Measurements from ENCODE around the gene TLCD3A.
"Not testable (repeated sequence)": the region's sequence is repeated elsewhere in the genome, so short reads cannot be mapped to it uniquely, and the experiment has no call there.

Gene TLCD3A

DNA sequence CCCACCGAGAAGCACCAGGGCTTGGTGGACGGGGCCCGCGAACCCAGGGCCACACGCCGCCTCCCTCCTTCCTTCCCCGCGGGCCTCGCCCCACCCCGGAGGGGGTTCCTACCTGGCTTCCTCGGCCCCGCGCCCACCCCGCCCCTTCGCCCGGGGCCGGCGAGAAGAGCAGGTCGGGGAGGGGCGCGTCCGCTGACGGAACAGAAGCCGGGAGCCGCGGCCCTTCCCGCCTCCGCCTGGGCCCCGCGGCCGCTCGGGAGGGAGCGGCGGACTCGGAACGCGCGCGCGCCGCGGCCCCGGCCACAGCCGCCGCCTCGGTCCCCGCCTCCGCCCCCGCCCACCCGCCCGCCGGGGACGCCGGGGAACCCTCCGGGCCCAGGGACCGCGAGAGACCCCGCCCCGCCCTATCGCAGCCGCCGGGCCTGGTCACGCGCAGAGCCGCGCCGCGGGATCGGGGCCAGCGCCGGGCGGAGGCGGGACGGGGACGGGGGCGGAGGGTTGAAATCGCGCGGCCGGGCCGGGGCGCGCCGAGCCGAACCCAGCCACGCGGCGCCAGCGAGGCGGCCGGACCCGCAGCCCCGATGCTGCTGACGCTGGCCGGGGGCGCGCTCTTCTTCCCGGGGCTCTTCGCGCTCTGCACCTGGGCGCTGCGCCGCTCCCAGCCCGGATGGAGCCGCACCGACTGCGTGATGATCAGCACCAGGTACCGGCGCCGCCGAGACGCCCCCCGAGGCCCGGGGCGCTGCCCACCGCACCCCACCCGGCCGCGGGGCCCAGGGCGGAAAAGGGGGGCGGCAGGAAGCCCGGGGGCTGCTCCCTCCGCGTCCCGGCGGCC is at the start of gene TLCD3A:
TLCD3A (plus strand) TSS at position 530 of the 835 bp plus-strand sequence; CDS start at position 582, 52 bp downstream.
- no peak for FAIRE-seq

DNA sequence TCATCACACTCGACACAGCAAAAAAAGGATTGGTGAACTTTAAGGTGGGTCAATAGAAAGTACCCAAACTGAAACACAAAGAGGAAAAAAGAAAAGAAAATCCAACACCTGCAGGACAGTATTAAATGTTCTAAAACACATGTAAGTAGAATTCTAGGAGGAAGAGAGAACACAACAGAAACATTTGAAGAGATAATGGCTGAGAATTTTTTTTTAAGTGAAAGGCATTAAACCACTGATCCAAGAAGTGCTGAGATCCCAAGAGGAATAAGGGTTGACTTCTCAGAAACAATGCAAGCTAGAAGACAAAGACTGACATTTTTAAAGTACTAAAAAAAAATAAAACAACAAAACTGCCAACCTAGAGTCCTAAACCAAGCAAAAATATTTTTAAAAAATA is 49.4 kb upstream of the TLCD3A start:
- FAIRE-seq = no peak

DNA sequence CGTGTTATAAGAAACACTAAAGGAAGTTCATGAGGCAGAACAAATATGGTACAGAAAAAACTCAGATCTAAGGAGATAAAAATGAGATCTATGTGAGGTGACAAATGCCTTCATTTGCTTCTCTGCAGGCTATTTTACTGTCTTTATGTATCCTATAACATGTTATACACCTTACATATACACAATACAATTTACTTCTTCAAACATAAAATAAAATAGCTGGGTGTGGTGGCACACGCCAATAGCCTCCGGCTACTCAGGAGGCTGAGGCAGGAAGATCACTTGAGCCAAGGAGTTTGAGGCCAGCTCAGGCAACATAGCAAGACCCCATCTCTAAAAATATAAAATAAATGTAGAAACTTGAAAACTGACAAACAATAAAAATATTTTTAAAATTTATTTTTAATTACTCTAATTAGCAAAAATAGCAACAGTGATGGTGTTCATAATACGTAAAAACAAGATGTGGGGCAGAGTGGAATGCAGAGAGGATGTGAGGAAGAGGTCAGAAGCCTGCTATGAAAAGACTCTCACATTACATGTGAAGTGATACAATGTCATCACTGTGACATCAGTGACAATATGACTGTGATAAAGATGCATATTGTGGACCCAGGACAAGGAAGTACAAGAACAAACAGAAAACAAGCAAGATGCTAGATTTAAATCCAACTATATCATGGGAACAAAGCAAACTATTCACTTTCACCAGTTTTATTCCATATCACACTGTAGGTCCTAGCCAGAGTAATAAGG is 48.7 kb upstream of the TLCD3A start:
- no peak for FAIRE-seq

DNA sequence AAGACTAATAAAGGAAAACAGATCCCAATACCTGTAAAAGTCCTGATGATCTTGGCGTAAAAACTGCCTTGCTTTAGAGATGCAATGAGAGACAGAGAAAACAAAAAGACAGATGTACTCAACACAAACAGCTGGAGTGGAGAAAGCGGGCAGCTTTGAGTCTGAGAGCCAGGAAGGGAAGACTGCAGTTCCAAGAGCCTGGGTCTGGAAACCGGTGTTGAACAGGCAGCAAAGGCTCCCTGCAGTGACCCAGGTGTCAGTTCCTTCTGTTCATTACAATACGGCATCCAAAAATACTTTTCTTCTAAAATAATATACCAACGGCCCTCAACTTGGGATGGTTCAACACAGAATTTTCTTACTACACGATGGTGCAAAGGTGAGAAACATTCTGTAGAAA is 47.4 kb upstream of the TLCD3A start:
- no peak for FAIRE-seq

DNA sequence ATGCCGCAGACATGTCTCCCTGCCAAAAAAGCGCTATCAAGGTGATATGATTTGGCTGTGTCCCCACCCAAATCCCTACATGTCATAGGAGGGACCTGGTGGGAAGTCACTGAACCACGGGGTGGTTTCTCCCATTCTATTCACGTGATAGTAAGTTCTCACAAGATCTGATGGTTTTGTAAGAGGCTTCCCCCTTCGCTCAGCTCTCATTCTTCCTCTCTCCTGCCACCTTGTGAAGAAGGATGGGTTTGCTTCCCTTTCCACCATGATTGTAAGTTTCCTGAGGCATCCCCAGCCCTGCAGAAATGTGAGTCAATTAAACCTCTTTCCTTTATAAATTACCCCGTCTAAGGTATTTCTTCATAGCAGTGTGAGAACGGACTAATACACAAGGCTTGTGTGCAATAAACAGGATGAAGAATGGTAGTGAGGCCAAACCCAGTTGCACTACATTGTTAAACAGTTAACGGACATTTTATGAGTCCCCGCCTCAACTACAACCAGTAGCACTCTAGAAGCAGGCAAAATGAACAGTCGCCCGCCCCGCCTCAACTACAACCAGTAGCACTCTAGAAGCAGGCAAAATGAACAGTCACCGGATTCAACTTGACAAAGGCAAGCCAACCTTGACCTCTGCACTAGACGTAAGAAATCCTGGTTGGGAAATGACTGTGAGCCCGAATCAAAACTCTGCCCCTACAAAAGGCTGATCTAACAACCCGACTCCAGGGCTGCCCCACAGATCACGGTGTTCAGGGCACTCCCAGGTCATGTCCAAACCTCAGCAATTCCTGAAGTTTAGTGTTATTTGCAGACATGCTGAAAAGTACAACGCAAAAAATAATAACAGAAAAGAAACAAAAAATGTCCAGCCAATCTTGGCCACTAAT is 44.1 kb upstream of the TLCD3A start:
- no peak for FAIRE-seq

DNA sequence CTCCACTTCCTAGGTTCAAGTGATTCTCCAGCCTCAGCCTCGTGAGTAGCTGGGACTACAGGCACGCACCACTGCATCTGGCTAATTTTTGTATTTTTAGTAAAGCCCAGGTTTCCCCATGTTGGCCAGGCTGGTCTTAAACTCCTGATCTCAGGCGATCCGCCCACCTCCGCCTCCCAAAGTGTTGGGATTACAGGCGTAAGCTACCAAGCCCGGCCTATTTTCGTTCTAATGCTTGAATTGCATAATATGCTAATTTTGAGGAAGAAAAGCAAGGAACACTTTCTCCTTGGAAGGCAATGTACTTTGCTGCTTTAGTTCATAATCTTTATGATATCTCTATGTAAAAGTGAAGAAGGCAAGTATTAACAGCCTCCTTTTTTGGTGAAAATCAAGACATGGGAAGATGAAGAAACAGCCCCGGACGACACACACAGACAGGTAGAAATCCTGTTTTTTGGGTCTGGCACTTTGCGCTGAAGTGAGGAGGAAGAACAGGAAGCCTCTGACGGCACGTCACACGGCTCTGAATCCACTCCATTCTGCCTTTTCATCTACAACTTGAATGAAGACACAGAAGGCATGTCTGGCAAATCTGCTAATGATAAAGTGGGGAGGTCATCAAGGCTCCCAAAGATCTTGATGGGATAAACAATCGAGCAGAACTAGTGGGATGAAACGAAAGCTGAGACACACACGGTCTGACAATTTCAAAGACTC is 42.7 kb upstream of the TLCD3A start:
- FAIRE-seq = no peak

DNA sequence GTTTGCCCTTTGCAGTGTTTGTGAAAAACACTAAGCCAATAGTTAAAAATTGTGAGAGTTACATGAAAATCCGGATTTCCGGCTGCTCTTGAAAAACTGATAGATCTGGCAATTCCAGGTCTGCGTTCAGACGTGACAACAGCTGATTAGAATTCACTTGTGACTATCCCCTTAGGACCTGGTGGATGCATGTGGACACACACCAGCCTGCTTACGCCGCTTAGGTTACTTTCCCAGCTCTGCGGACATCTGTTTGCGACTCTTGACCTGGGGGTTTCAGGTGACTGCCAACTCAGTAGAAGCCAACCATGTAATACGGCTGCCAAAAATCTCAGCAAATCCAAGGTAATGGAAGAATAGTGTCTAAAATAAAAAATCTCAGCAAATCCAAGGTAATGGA is 42.0 kb upstream of the TLCD3A start:
- FAIRE-seq = no peak

DNA sequence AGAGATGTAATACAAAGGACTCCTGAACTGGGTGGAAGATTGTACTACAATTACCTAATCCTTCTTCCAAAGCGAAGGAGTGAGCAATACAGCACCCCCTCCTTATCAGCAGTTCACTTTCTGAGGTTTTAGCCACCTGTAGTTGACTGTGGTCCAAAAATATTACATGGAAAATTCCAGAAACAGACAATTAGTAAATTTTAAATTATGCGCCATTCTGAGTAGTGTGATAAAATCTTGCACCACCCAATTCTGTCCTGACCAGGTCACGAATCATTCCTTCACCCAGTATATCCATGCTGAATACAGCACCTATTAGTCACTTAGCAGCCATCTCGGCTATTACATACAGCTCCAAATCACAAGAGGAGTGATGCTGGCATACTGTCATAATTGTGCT is 41.0 kb upstream of the TLCD3A start:
- no peak for FAIRE-seq

DNA sequence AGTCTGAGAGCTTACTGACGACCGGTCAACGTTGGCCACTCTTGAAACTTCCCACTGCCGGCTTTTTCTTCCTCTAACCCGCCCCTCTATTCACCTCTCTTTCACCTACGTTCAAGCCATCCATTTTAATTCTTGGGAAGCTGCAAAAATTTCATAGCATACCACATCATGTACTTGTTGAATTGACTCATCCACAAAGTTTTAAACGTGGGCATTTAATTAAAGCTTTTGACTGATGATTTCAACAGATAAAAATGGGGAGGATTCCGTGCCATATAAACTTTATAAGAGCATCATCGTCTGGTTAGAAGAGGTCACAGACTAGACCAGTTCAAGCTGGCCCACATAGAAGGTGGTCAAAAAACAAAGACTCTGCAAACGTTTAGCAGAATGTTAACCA is 40.3 kb upstream of the TLCD3A start:
- FAIRE-seq = no peak

DNA sequence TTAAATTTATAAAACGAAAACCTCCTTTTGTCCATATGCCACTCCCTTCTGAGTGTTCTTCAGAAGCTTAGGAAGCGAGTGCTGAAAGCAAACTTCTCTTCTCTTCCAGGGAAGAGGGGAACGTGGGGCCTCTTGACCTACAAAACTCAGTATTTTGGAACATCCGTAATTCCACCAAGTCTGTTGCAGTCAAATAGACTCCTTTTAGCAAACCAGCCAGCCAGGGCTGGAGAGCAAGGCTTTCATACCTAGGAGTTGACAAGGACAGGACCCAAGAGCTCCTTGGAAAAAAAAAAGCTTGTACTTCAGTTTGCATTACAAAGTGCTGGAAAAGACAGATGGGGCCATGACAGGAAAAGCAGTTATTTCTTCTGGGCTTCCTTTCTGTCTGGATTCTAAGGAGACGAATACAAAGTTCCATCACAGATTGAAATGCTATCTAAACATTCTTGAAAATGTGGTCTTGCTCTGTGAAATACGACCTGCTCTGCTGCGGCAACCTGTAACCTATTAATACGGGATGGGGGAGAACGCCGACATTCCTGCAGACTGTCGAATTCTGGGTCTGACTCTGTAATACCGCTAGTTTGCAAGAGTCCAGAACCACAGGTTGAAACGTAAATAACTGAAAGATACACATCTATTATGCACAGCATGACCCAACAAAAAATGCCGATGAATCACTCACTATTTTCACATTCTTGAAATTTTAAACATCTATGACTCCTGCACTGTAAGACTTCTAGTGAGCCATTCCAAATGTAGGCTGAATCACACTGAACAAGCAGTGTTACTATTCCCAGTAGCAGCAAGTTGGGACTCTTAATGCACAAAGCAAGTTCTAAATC is 38.4 kb upstream of the TLCD3A start:
- peak; percentile 92 for FAIRE-seq

DNA sequence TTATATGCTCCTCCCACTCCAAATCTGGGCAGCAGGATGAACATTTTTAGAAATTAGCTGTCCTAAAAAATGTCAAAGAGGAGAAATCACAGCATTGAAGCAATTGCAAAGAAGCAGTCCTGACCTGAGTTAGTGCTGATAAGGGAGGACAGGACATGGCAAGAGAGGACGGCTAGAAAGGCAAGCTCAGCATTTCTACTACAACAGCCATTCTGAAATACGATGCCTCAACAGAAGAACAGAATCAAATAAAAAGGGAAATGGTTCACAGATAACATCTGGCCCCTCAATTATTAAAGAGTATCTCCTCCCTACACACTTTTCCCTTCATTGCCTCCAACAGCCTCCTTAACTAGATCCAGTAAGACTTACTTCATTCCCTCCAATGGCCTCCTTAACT is 36.0 kb upstream of the TLCD3A start:
- no peak for FAIRE-seq

DNA sequence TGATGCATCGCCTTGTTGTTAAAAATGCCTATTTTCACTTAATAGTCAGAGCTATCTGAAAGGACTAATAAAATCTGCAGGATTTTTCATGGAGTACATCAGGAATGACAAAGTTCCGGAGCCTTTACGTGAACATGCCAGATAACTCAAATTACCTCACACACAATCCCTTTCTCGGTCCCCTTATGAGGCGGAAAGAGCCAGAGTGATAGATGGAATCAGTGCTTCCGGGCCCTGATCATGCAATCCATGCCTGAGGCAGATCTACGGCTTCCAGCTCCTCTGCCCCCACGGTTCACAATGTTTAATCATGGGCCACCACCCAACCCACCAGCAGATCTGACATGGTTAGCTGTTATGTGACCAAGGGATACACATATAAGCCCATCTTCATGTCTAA is 34.7 kb upstream of the TLCD3A start:
- no peak for FAIRE-seq

DNA sequence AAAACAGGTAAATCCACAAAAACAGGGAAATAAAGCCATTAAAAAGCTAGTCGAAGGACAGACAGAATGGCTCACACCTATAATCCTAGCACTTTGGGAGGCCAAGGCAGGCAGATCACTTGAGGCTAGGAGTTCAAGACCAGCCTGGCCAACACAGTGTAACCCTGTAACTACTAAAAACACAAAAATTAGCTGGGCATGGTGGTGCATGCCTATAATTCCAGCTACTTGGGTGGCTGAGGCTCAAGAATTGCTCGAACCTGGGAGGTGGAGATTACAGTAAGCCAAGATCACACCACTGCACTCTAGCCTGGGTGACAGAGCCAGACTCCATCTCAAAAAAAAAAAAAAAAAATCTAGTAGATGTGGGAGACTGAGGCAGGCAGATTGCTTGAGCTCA is 34.3 kb upstream of the TLCD3A start:
- FAIRE-seq = not testable (repeated sequence)

DNA sequence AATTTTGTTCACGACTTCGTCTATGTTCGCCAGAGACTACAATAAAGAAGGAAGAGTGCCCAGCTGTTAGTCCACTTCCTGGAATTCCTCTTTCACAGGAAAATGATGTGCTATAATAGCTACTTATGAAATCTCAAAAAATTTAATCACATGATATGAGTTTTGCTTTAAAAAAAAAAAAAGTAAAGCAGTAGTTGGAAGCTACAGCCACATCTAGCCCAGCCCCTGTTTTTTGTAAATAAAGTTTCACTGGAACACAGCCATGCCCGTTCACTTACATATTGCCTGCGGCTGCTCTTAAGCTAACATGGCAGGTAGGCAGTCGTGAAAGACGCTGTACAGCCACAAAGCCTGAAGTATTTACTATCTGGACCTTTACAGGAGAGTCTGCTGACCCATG is 33.1 kb upstream of the TLCD3A start:
- no peak for FAIRE-seq

DNA sequence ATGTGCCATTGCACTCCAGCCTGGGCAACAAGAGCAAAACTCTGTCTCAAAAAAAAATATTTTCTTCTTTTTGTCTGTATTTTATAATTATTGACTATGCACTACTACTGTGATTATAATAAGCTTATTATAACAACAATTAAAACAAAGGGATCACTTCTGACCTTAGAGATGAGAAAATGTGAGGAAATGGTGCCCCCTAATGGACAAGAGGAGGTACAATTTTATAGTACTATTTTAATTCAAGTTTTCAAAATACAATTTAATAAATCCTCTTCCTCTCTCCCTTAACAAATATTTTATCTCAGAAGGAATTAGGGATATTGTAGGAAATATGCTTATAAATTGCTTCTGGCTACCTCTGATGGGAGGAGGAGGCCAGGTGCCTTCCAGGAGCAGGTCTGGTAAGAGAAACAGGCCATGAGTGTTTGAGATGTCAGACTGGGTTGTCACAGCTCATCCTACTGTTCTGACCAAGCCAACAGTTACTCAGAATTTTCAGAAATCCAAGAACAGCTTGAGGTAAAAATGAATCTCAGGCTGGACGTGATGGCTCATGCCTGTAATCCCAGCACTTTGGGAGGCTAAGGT is 31.8 kb upstream of the TLCD3A start:
- FAIRE-seq = peak; percentile 94

DNA sequence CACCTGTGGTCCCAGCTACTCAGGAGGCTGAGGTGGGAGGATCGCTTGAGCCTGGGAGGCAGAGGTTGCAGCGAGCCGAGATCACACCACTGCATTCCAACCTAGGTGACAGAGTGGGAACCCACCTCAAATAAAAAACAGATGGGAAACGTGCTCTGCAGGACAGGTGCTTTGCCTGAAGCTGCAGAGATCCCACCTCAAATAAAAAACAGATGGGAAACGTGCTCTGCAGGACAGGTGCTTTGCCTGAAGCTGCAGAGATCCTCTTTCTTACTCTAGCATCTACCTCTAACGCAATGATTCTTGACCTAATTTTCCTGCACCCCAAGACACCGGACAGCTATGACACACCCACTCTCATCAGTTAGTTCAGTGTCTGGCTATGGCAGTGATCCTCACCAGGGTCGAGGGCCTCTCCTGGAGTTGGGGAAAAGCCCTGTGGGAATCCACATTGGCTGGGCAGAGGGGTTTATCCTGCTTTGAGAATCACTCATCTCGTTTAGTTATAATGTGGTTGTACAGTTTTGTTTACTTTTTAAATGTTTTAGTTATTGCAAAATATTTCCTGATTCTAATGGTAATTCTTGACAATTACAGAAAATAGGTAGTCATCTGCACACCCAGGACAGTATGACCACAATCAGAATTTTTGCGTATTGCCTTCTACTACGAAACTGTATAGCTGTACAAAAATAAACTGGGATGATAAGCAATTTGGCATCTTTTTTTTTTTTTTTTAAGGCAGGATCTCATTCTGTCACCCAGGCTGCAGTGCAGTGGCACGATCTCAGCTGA is 29.1 kb upstream of the TLCD3A start:
- FAIRE-seq = no peak

DNA sequence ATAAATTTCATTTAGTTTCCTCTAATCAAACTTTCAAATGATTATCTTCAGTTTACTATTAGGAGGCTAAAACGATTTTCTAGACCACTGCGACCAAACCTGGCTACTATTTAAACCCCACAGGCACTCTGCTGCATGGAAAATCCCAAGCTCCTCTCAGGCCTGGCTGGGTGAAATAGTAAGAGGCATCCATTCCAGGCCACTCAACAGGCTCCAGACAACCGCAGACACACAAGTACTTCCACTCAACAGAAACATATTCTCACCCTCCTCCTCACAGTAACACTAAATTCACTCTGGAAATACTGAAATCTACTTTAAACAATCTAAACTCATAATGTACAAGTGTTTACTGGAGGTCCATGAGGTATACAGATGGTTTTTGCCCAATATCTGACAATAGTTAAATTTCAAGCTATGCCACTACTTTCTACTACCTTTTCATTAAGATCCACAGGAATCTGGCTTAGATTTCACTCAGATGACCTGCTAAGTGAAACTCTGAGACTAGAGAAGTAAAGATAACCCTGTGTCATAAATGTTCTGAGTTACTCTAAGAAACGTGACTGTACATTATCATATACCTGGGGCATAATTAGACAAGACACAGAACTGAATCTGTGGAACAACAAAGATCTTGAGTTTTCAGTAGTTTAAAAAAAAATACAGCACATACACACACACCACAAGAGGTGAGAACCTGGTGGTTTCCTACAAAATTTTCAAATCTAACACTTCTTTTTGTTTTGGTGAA is 28.1 kb upstream of the TLCD3A start:
- FAIRE-seq = no peak

DNA sequence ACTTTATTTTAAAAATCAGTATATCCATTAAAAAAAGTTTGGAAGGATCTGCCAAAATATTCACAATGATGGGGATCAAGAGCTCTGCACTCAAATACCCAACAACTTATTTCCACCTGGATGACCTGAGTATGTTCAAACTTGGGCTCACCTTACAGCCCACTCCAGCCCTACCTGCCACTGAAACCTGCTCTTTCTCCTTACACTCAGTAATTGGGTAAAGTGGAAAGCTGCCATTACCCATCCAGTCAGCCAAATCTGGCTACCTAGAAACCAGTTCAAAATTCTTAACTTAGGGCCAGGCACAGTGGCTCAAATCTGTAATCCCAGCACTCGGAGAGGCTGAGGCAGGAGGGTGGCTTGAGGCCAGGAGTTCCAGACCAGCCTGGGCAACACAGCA is 27.4 kb upstream of the TLCD3A start:
- no peak for FAIRE-seq

DNA sequence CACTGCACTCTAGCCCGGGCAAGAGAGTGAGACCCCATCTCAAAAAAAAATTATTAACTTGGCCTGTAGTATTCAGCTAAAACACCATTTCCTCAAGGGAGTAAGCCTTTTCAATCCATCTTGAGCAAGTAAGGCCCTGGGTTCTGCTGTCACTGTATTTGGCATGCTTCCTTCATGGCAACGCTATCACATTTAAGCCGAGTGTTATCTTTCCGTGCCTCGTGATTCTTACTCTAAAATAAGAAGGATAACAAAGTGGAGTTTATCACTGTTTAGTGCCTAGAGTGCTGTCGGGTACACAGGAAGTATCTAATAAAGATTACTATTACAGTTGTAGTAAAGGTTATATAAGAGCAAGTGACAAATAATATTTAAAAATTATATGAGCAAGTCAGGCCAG is 26.5 kb upstream of the TLCD3A start:
- FAIRE-seq = no peak

Measured in endometrium (tissue), 2 donors.